Fibroblast of lung (primary cell): ENCODE data around the gene CTNNA2. TPM values are rescaled to one million over a fixed set of nuclear protein-coding genes. Genes with fewer than 3 reads are reported as not detected.

Experiments
- DNase-seq, 2 donors: peaks; one replicate each; pipeline versions ENCODE4 v3.0.0 to v3.0.0-alpha.2; 2010; ENCODE audit warnings: low read depth in 2 of 2
- H2AFZ ChIP-seq: 2 replicates; pipeline ENCODE4 v1.5.1; 2012; ENCODE audit warnings: low read length, control low read depth, inconsistent platforms
- H3K27ac ChIP-seq: 2 replicates; pipeline ENCODE4 v1.5.1; 2011; ENCODE audit warnings: low read length, control low read depth; ENCODE audit not compliant: insufficient read depth
- H3K27me3 ChIP-seq: 2 replicates; pipeline ENCODE4 v1.5.1; 2011; ENCODE audit warnings: mild to moderate bottlenecking, low read length; ENCODE audit not compliant: control insufficient read depth, insufficient read depth
- H3K36me3 ChIP-seq: 2 replicates; pipeline ENCODE4 v1.5.1; 2011; ENCODE audit warnings: low read length; ENCODE audit not compliant: control insufficient read depth, insufficient read depth
- H3K4me1 ChIP-seq: 2 replicates; pipeline ENCODE4 v1.5.1; 2011; ENCODE audit warnings: low read length; ENCODE audit not compliant: control insufficient read depth, insufficient read depth; ENCODE audit errors: extremely low read depth
- H3K4me2 ChIP-seq: 2 replicates; pipeline ENCODE4 v1.5.1; 2011; ENCODE audit warnings: low read length, control low read depth; ENCODE audit not compliant: insufficient read depth; ENCODE audit errors: extremely low read depth
- H3K4me3 ChIP-seq, 4 experiments: fragments of 200-600 bp in 1 of 4; sonication (generic) in 1 of 4; replicated peaks in 1 of 4; 2 replicates each; pipeline ENCODE4 v1.5.1; 2011 to 2016; ENCODE audit warnings: low read length in 4 of 4, low read depth in 3 of 4, mild to moderate bottlenecking in 3 of 4, control low read depth in 2 of 4, inconsistent platforms in 1 of 4, mixed read lengths in 1 of 4; ENCODE audit not compliant: insufficient read depth in 1 of 4; ENCODE audit errors: control extremely low read depth in 1 of 4
- H3K79me2 ChIP-seq: 2 replicates; pipeline ENCODE4 v1.5.1; 2012; ENCODE audit warnings: mild to moderate bottlenecking, low read length, inconsistent platforms; ENCODE audit not compliant: control insufficient read depth, insufficient read depth
- H3K9ac ChIP-seq: 2 replicates; pipeline ENCODE4 v1.5.1; 2011; ENCODE audit warnings: mild to moderate bottlenecking, low read length, control low read depth; ENCODE audit not compliant: insufficient read depth
- H3K9me3 ChIP-seq: 2 replicates; pipeline ENCODE4 v1.5.1; 2012; ENCODE audit warnings: low read depth, low read length; ENCODE audit not compliant: control insufficient read depth, insufficient read depth
- H4K20me1 ChIP-seq: 2 replicates; pipeline ENCODE4 v1.5.1; 2011; ENCODE audit warnings: low read length; ENCODE audit not compliant: control insufficient read depth, insufficient read depth; ENCODE audit errors: extremely low read depth
- CTCF ChIP-seq, 2 donors: IDR thresholded peaks in 1 of 2; conservative IDR thresholded peaks in 1 of 2; 1 replicate in 1 of 2; 2 replicates in 1 of 2; pipeline ENCODE4 v1.5.1; 2011 to 2012; ENCODE audit warnings: low read length in 2 of 2, control low read depth in 1 of 2, inconsistent platforms in 1 of 2, low read depth in 1 of 2, mild to moderate bottlenecking in 1 of 2
- EZH2 ChIP-seq: IDR thresholded peaks from 2 replicates; pipeline ENCODE4 v1.5.1; 2012; ENCODE audit warnings: low read length, control low read depth, mild to moderate bottlenecking; ENCODE audit errors: missing control alignments
- polyA plus RNA-seq, 2 donors: library from polyadenylated mRNA; depleted of rRNA in 1 of 2; stranded (reverse) in 1 of 2; unstranded in 1 of 2; fragments of >200 nt; gene quantifications; 2 replicates each; pipeline ENCODE4 v1.2.1, GENCODE V29; 2011 to 2012; ENCODE audit warnings: missing spikeins in 1 of 2
- total RNA-seq: library from RNA; depleted of rRNA; stranded (reverse); fragments of >200 nt; gene quantifications from 2 replicates; pipeline ENCODE4 v1.2.1, GENCODE V29; 2014

Gene CTNNA2
- total and polyA plus RNA-seq, 2 donors (not counting 1 experiment from before 2014, with no cell fraction given), result not detected

- Histone ChIP-seq H3K4me2 (no peak overlapping the region), H3K4me1 (no peaks in the 10 kb centered on the region), H3K36me3 (no peaks in the 10 kb centered on the region), H2AFZ (no peak overlapping the region), H3K9ac (no peak overlapping the region), H3K79me2 (no peaks in the 10 kb centered on the region), H4K20me1 (no peaks in the 10 kb centered on the region), H3K27ac (no peak overlapping the region), H3K9me3 (no peaks in the 10 kb centered on the region), H3K27me3 (no peaks in the 10 kb centered on the region), H3K4me3 (no peak overlapping the region)
- no peak for DNase-seq
- TF ChIP-seq CTCF (conservative IDR thresholded peaks at IDR 0.05 in 1 of 2, IDR thresholded peaks at IDR 0.05 in 1 of 2; ENCODE audit: low read depth in 1 of 2, low read length in 2 of 2) (no peak), EZH2 (no peak)
Measured at GRCh38 chr2:80363330-80363729, 850.5 kb downstream of the CTNNA2 start.

GRCh38 chr2:80363791-80364349 lies 851.0 kb downstream of the CTNNA2 start:
- no peaks in the 10 kb centered on the region for H3K27me3 ChIP-seq
- H3K9ac ChIP-seq, result no peak overlapping the region
- TF ChIP-seq EZH2 (no peak), CTCF (conservative IDR thresholded peaks at IDR 0.05 in 1 of 2, IDR thresholded peaks at IDR 0.05 in 1 of 2; ENCODE audit: low read depth in 1 of 2, low read length in 2 of 2) (no peak)
- H2AFZ ChIP-seq, result no peak overlapping the region
- no peak for DNase-seq
- no peaks in the 10 kb centered on the region for H3K36me3 ChIP-seq
- no peak overlapping the region for H3K4me3 ChIP-seq
- no peaks in the 10 kb centered on the region for H4K20me1 ChIP-seq
- no peaks in the 10 kb centered on the region for H3K9me3 ChIP-seq
- no peak overlapping the region for H3K27ac ChIP-seq
- no peaks in the 10 kb centered on the region for H3K79me2 ChIP-seq
- no peak overlapping the region for H3K4me2 ChIP-seq
- H3K4me1 ChIP-seq, result no peaks in the 10 kb centered on the region

GRCh38 chr2:80364524-80365212 lies 851.8 kb downstream of the CTNNA2 start:
- no peaks in the 10 kb centered on the region for H4K20me1 ChIP-seq
- H3K79me2 ChIP-seq, result no peaks in the 10 kb centered on the region
- H3K4me2 ChIP-seq, result no peak overlapping the region
- no peaks in the 10 kb centered on the region for H3K9me3 ChIP-seq
- DNase-seq, result no peak
- H3K9ac ChIP-seq, result no peak overlapping the region
- H3K27me3 ChIP-seq, result no peaks in the 10 kb centered on the region
- H2AFZ ChIP-seq, result no peak overlapping the region
- TF ChIP-seq EZH2, result no peak
- TF ChIP-seq CTCF (conservative IDR thresholded peaks at IDR 0.05 in 1 of 2, IDR thresholded peaks at IDR 0.05 in 1 of 2; ENCODE audit: low read depth in 1 of 2, low read length in 2 of 2), result no peak
- no peak overlapping the region for H3K27ac ChIP-seq
- no peaks in the 10 kb centered on the region for H3K36me3 ChIP-seq
- no peak overlapping the region for H3K4me3 ChIP-seq
- no peaks in the 10 kb centered on the region for H3K4me1 ChIP-seq
